HG03039 (cell line): Measurements from ENCODE around the gene PPP2R2D.
"Not testable (repeated sequence)": the region's sequence is repeated elsewhere in the genome, so short reads cannot be mapped to it uniquely, and the experiment has no call there.

Source experiments
- ATAC-seq: cut with Tn5 transposase; IDR thresholded peaks from one replicate; pipeline ENCODE4 v1.9.1; 2021; ENCODE audit warnings: mild to moderate bottlenecking, moderate library complexity; ENCODE audit not compliant: unreplicated experiment

PPP2R2D gene

GRCh38 chr10:131905603-131906268 lies 4.9 kb downstream of the PPP2R2D start:
- no peak for ATAC-seq

DNA sequence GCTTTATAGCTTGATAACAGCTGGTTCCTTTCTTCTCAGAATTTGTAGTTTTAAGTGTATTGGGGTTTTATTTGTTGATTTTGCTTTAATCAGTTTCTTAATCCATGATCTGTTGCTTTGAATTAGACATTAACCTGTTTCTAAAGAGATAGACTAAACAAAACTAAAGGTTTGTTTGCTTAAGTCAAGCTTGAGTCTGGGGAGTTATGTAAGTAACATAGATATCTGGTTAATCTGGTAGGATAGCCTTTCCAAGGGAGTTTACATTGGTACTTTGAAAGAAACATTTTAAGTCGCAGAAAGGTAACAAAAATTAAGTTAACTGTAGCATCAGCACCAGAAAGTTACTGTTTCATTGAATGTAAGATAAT lies 5.4 kb downstream of the PPP2R2D start:
- no peak for ATAC-seq

DNA sequence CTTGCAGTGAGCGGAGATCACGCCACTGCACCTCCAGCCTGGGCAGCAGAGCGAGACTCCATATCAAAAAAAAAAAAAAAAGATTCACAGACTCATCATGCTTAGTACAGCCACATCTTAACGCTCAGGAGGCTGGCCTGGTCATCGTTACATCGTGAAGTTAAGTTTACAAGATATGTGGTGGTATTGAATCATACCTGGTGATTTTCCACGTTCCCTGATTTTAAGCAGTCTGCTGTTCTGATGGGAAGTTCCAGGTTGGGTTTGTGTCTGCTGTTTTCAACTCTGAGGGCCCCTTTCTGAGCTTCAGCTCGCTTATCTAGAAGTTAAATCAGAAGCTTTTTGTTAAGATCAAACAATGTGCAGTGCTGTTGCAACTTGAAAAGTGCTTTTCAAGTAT lies 6.9 kb downstream of the PPP2R2D start:
- ATAC-seq = no peak

DNA sequence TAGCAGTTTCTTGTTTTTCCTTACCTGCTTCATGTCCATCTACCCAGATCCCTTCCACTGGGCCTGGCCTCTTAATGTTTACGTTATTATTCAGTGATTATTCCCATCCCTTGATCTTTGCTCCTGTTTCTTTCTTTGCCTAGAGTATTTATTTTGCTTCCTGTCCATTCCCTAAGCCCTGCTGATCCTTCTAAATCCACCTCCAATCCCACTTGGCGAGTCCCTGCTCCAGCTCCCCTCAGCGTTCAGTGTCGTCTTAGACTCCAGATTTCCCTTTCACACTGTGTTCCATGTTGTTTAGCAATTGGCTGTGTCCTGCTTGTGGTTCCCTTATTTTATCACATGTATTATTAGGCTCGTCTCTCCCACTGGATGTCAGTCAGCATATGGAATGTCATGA lies 7.3 kb downstream of the PPP2R2D start:
- no peak for ATAC-seq

- ATAC-seq = no peak
These were observed 8.4 kb downstream of the PPP2R2D start for GRCh38 chr10:131909014-131909808.

- ATAC-seq = no peak
These were observed 9.1 kb downstream of the PPP2R2D start for GRCh38 chr10:131909929-131910328.

DNA sequence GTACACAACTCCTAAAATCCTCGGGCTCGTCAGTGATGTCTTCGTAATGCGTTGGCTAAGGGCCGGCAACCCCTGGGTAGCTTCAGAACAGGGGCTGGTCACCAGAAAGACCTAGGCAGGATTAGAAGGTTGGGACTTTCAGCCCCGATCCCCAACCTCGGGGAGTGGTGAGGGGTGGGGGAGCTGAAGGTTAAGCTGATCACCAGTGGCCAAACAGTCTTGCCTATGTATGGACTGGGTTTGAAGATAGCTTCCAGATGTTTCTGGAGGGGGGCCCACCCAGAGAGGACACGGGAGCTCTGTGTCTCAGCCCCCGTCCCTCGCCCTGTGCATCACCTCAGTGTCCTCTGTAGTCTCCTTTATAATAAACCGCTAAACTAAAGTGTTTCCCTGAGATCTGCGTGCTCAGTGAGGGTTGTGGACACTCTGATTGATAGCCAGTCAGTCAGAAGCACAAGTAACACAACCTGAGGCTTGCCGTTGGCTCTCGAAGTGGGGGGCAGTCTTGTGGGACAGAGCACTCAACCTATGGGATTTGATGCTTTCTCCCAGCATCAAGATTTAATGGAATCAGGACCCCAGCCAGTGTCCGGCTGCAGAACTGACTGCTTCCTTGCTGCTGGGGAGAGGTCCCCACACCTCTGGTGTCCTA lies 10.0 kb downstream of the PPP2R2D start:
- ATAC-seq = no peak

DNA sequence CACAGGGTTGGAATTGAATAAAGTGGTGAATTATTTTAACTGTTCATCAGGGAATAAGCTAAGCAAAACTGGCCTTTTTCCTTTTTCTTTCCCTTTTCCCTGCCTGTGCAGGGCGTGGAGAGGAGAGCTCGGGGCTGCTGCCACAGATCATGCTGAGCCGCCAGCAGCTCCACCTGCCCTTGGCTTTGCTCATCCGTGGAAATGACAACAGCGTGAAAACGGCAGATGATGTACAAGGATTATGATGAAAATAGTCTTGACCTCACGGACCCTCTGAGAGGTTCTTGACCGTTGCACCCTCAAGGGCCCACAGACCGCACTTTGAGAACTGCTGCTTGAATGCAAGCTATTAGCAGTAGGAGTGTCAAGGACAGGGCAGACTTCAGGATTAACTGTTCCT lies 10.6 kb downstream of the PPP2R2D start:
- ATAC-seq = no peak

DNA sequence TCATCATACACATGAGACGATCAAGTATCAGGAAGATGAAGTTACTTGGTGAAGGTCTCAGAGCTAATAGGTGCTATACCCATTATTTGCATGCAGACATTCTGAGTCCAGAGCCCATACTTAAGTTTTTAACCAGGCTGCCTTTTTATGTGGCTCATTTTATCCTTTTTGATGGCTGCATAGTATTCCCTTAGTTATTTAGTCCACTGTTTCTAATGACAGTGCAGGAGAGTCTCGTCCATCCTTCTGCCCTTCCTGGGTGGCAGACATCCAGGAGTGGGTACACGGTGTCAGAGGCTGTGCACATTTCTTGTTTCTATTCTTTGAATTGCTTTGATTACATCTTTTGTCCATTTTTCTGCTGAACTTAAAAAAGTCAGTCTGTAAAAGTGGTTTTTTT lies 11.8 kb downstream of the PPP2R2D start:
- no peak for ATAC-seq

- ATAC-seq = no peak
These were observed 14.7 kb downstream of the PPP2R2D start for GRCh38 chr10:131915484-131915883.

DNA sequence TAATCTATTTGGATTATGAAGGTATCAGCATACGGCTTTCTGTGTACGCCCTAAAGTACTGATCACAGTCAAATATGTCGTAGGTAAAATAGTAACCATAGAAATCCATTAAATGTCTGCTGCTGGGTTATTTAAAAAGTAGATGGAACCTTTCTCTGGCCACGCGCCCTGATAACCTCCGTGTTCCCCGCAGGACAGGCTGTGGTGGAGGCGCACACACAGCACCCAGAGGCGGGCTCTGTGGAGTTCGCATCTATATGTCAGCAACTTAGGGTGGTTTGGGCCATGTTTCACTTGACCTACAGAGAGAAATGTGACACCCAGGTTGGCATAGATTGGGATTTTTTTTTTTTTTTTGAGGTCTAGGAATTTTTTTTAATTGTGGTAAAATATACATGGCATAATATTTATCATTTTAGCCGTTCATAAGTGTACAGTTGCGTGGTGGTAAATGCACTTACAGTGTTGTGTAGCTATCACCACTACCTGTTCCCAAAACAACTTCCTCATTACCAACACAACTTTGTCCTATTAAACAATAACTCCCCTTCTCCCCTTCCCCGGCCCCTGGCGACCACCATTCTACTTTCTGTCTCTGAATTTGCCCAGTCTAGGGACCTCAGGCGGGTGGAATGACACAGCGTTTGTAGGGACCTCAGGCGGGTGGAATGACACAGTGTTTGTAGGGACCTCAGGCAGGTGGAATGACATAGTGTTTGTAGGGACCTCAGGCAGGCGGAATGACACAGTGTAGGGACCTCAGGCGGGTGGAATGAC lies 15.4 kb downstream of the PPP2R2D start:
- ATAC-seq = no peak

- ATAC-seq = not testable (repeated sequence)
These were observed 16.0 kb downstream of the PPP2R2D start for GRCh38 chr10:131916767-131917160.

- ATAC-seq = not testable (repeated sequence)
These were observed 16.7 kb downstream of the PPP2R2D start for GRCh38 chr10:131917496-131917895.

DNA sequence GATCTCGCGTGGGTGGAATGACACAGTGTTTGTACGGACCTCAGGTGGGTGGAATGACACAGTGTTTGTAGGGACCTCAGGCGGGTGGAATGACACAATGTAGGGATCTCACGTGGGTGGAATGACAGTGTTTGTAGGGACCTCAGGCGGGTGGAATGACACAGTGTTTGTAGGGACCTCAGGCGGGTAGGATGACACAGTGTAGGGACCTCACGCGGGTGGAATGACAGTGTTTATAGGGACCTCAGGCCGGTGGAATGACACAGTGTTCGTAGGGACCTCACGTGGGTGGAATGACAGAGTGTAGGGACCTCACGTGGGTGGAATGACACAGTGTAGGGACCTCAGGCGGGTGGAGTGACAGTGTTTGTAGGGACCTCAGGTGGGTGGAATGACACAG lies 18.7 kb downstream of the PPP2R2D start:
- not testable (repeated sequence) for ATAC-seq

GRCh38 chr10:131920151-131920550 lies 19.3 kb downstream of the PPP2R2D start:
- no peak for ATAC-seq

DNA sequence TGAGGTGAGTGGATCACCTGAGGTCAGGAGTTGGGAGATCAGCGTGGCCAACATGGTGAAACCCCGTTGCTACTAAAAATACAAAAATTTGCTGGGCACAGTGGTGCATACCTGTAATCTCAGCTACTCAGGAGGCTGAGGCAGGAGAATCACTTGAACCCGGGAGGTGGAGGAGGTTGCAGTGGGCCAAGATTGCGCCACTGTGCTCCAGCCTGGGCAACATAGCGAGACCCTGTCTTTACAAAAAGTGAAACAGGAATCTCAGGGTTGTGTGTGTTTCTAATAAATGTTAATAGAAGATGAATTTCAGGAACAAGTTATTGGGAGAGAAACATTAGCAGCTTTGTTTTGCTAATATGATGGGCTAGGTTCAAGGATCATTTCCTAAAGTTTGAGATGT lies 19.9 kb downstream of the PPP2R2D start:
- no peak for ATAC-seq

- ATAC-seq = no peak
These were observed 20.4 kb downstream of the PPP2R2D start for GRCh38 chr10:131921184-131921583.

- no peak for ATAC-seq
These were observed 22.4 kb downstream of the PPP2R2D start for GRCh38 chr10:131923038-131923756.

DNA sequence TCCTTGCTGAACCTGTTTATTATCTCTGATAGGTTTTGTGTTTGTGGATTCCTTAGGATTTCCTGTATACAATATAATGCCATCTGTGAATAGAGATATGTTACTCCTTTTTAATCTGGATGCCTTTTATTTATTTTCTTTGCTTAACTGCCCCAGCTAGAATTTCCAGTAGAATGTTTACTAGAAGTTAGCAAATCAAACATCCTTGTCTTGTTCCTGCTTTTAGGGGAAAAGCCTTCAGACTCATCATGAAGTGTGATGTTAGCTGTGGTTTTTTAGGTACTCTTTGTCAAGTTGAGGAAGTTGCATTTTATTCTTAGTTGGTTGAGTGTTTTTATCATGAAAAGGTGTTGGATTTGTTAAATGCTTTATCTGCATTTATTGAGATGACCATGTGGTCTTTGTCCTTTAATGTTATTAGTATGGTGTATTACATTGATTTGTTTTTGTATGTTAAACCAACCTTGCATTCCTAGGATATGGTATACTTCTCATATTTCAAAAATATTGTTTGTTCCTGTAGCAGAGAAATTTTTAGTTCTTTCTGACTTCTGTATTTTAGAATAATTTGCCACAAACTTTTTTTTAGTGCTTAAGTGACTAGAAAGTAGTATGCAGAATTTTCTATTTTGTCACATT lies 24.3 kb downstream of the PPP2R2D start:
- no peak for ATAC-seq

DNA sequence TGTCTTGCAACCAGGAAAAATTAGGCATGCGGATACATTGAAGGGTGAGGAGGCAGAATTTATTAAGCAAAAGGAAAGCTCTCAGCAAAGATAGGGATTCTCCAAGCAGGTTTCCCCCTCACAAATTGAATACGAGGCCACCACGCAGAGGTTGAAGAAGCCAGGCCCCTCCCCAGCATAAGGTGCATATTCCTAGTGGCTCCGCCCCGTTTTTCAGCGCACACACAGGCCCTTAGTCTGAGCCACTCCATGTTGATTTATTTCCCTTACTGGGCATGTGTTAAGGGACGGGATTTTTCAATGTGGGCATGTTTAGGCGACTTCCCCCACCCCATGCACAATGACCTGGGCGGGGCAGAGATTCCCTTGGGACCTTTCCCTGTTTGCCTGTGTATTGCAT lies 24.9 kb downstream of the PPP2R2D start:
- ATAC-seq = no peak
